Colon (tissue), 2 donors: Measurements from ENCODE around the gene DPYSL3.

ENCODE experiments used
- FAIRE-seq: peaks from 2 replicates; lab custom pipeline; 2012; peaks lifted over from hg19 to GRCh38; lab: Jason Lieb, UNC
- donor health status: control.
- donor health status: control.

Gene DPYSL3

GRCh38 chr5:147437161-147437596 lies 72.7 kb downstream of the DPYSL3 start:
- no peak for FAIRE-seq

GRCh38 chr5:147436596-147436995 lies 73.3 kb downstream of the DPYSL3 start:
- no peak for FAIRE-seq

GRCh38 chr5:147434049-147434448 lies 75.8 kb downstream of the DPYSL3 start:
- no peak for FAIRE-seq

- FAIRE-seq = no peak
Measured at GRCh38 chr5:147432323-147432722, 77.5 kb downstream of the DPYSL3 start.

GRCh38 chr5:147431586-147431985 lies 78.3 kb downstream of the DPYSL3 start:
- no peak for FAIRE-seq

GRCh38 chr5:147430628-147431027 lies 79.2 kb downstream of the DPYSL3 start:
- no peak for FAIRE-seq

- no peak for FAIRE-seq
Measured at GRCh38 chr5:147427521-147428401, 82.1 kb downstream of the DPYSL3 start.

GRCh38 chr5:147426640-147427327 lies 83.1 kb downstream of the DPYSL3 start:
- no peak for FAIRE-seq

- FAIRE-seq = no peak
Measured at GRCh38 chr5:147418613-147419012, 91.3 kb downstream of the DPYSL3 start.

GRCh38 chr5:147417135-147417813 lies 92.6 kb downstream of the DPYSL3 start:
- FAIRE-seq = peak; percentile 55

- FAIRE-seq = no peak
Measured at GRCh38 chr5:147415651-147416050, 94.2 kb downstream of the DPYSL3 start.

- FAIRE-seq = no peak
Measured at GRCh38 chr5:147413266-147413665, 96.6 kb downstream of the DPYSL3 start.

- FAIRE-seq = no peak
Measured at GRCh38 chr5:147412561-147412960, 97.3 kb downstream of the DPYSL3 start.

- FAIRE-seq = no peak
Measured at GRCh38 chr5:147411359-147412319, 98.2 kb downstream of the DPYSL3 start.

- no peak for FAIRE-seq
Measured at GRCh38 chr5:147410496-147411358, 99.1 kb downstream of the DPYSL3 start.

- no peak for FAIRE-seq
Measured at GRCh38 chr5:147408980-147409379, 100.9 kb downstream of the DPYSL3 start.

GRCh38 chr5:147407094-147407681 lies 102.7 kb downstream of the DPYSL3 start:
- no peak for FAIRE-seq

GRCh38 chr5:147406636-147407035 lies 103.2 kb downstream of the DPYSL3 start:
- no peak for FAIRE-seq

- FAIRE-seq = no peak
Measured at GRCh38 chr5:147404706-147405105, 105.2 kb downstream of the DPYSL3 start.
